ENCODE results near the gene NXPH4.

The NXPH4 gene

DNA sequence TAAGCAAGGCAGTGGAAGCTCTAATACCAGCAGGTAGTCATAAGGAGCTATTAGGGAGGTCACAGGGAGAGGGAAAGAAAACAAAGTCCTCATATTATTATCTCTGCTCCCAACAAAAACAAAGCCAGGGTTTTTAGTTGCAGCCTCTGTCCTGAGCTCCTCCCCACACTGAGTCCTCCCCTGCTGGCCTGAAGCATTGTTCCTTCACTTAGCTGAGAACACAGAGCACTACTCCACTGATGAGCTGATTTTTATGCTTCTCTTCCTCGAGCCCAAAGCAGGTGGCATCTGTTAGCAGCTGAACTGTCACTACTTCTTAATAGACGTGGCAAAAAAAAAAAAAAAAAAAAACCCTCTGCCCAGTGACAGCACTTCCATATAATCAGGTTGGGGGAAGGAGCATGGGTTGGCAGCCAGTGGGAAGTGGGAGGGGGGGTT is 44.9 kb downstream of the NXPH4 start:
- peak in 1 of 10 donors; percentile 71 for DNase-seq
- intact Hi-C loops (cut with DNase I), result no loop called here

DNA sequence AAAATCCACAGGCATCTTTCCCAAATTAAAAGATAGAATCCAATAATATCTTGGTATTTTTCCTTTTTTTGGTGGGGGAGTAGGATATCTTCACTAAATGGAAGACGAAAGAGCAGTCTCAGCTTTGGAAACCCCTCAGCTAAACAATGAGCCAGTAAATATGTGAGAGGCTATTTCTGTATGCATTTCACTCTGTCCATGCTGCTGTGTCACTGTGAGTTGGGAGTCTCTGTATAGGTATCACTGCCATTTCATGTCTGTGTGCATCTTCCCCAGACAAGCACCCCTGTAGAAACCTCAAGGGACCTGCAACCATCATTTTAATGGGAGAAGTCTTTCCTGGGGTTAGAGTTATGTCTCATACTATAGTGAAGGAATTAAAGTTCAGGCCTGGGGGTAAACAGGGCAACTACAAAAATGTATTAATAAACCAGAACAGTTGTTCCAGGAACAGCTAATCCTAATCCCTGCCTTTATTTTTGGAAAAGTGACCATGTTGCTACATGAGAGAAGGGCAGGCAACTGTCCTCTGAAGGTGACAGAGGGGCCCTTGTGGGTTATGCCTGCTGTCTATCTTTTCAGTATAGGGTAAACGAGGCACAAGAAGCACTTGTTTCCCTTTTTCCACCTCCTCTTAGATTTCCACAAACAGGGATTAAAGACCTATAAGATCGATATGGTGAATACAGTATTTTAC is 45.7 kb downstream of the NXPH4 start:
- DNase-seq, result no peak
- intact Hi-C loops (cut with DNase I), result loop anchor here (2.0 kb wide), 1 partner anchor 191 kb away; no protein-coding TSS in a partner anchor

DNA sequence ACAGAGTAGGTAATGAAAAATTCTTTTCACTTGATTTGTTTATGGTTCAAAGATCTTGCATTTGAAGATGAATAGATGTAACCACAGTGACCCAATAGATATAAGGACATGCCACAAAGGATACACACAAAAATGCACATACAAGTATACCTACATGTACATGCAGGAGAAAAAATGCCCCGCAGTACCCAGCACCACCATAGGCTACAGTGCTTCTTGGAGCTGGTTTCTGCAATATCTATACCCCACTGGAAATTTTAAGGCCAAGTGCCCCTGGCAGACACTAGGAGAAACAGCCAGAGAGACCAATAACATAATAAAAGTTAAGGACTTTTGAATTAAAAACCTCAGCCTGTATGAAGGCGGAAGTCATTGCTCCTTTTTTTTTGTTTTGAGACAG is 46.5 kb downstream of the NXPH4 start:
- intact Hi-C loops (cut with DNase I), result loop anchor here (2.0 kb wide), 1 partner anchor 190 kb away; no protein-coding TSS in a partner anchor
- DNase-seq, result no peak

DNA sequence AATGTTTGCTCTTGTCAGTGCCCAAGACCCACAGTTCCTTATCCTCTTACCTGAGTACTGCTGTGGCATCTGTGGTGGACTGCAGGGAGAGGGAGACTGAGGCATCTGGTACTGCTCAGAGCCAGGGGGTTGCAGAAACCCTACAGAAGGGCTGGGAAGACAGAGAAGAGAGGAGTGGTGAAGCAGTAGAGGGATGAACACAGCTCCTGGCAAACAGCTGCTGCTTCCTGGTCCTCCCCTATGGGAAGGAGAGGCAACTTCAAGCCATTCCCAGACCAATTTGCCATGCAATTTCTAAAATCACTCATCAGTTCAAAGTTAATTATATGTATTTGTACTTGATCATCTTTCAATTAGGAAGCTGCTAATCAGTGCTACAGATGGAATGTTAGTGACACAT is 50.1 kb downstream of the NXPH4 start:
- intact Hi-C loops (cut with DNase I), result no loop called here
- DNase-seq, result no peak

DNA sequence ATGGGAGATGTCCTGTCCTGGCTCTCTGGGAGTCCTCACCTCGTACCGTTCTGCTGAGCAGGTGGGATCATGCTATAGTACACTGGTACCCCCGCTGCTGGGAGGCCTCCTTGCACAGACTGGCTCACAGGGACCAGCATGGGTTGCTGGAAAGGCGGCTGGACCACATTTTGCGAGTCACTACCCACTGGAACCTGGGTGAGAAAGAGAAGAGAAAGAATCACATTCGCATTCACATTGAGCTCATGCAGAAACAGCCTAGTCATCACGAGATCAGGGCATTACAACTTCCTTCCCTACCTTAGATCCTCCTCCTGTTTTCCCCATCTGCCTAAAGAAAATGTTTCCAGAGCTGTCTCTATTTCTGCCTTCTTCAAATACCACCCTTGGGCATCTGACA is 51.7 kb downstream of the NXPH4 start:
- DNase-seq, result no peak
- intact Hi-C loops (cut with DNase I), result no loop called here

DNA sequence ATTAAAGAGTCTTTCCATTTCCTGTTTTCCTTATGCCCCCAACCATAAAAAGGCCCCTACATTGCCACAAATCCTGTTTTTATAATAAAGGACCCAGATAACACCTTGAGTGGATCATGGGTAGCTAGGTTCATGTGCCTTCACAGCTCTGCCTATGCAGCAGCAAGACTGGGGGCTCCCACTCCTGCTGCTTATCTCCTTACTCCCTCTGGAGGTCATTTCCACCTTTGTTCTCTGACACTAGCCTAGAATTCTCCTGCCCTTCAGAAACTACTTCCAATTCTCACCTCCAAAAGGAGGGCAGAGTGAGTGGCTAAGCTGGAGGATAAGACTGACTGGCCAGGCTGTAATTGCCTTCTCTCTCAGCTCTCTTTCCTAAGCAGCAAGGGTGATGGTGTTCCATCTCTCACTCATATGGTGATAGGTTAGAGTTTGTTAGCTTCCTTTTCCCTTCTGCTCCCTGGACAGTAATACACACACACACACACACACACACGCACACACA is 54.4 kb downstream of the NXPH4 start:
- no peak for DNase-seq
- intact Hi-C loops (cut with DNase I), result no loop called here

DNA sequence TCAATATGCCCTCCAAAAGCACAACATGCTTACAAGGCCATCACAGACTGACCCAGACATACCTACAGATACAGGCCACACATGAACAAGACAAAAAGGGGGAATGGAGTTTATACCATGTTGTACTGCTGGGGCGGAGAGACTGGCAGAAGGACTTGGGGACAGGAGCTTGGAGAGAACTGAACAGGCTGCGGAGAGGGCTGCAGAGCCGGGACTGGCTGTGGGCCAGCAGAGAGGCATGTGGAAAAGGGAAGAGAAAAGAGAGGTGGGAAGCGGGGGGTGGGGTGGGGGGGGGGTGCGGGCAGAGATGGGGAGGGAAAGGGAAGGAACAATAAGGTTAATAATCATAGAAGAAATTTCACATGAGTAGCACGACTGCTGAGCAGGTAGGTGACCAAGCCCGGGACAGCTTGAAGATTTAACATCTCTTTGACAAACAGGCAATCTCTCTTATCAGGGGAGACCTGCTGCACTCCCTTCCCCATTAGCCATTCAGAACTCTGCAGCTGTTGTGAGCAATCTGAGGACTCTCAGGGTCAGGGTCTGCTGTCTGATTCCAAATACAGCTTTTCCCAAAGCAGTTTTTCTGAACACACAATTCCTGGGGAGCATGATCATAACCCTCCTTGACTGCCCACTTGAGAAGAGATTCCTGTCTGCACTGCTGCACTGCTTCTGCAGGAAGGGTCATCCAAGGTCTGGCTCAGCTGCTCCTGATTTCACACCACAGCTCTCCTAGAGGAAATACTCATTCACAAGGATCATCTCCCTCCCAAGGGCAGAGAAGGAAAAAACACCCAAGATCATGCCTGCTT is 56.0 kb downstream of the NXPH4 start:
- peak in 1 of 10 donors; percentile 38 for DNase-seq
- intact Hi-C loops (cut with DNase I), result no loop called here

DNA sequence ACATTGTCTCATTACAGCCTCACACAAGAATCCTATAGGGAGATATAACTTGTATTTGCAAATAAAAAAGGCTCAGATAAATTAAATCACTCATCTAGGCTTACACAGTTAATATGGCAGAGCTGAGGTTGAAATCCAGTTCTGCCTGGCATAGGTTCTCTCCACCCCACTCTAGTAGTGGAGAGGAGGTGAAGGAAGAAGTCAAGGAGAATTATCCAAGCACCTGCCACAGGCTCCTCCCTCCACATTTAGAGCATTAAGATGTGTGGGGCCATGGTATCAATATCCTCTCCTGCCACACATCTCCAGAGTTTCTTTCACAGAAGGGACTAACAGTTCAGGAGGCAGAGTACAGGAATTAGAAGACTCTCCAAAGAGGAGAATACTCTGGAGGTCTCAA is 56.9 kb downstream of the NXPH4 start:
- intact Hi-C loops (cut with DNase I), result no loop called here

More for the DNA sequence above, 56.9 kb downstream of the NXPH4 start:
- no peak for DNase-seq

All from posterior cingulate gyrus (tissue), 11 donors.